Endodermal cell (in vitro differentiated cells): ENCODE results near the gene COL4A4. TPM values are rescaled to one million over a fixed set of nuclear protein-coding genes. Genes with fewer than 3 reads are reported as not detected.
"Not testable (repeated sequence)": the region's sequence is repeated elsewhere in the genome, so short reads cannot be mapped to it uniquely, and the experiment has no call there.

Experiments used
- DNase-seq: peaks from one replicate; pipeline ENCODE4 v3.0.0-alpha.2; 2017
- H3K27ac ChIP-seq: 2 replicates; pipeline ENCODE4 v1.5.1; 2013; ENCODE audit warnings: mild to moderate bottlenecking, low read depth, low read length, moderate library complexity
- H3K27me3 ChIP-seq: 2 replicates; pipeline ENCODE4 v1.6.1; 2013; ENCODE audit warnings: mild to moderate bottlenecking, low read length, moderate library complexity; ENCODE audit not compliant: insufficient read depth, control insufficient read depth, poor library complexity, severe bottlenecking
- H3K36me3 ChIP-seq: 2 replicates; pipeline ENCODE4 v1.7.0; 2013; ENCODE audit warnings: mild to moderate bottlenecking, low read length, moderate library complexity; ENCODE audit not compliant: control insufficient read depth, insufficient read depth
- H3K4me1 ChIP-seq: one replicate; pipeline ENCODE4 v1.7.0; 2013; ENCODE audit warnings: low read length; ENCODE audit not compliant: control insufficient read depth, insufficient read depth
- H3K4me3 ChIP-seq: 2 replicates; pipeline ENCODE4 v1.5.1; 2013; ENCODE audit warnings: mild to moderate bottlenecking, low read length, moderate library complexity
- H3K9ac ChIP-seq: 2 replicates; pipeline ENCODE4 v1.6.1; 2013; ENCODE audit warnings: mild to moderate bottlenecking, low read length, moderate library complexity; ENCODE audit not compliant: poor library complexity, severe bottlenecking; ENCODE audit errors: extremely low read depth
- H3K9me3 ChIP-seq: 2 replicates; pipeline ENCODE4 v1.6.1; 2013; ENCODE audit warnings: mild to moderate bottlenecking, low read length, moderate library complexity; ENCODE audit not compliant: control insufficient read depth
- H3K27ac Mint-ChIP-seq: 2 replicates; pipeline ENCODE4 v1.8.0; 2020; ENCODE audit warnings: mixed read lengths
- H3K27me3 Mint-ChIP-seq: 2 replicates; pipeline ENCODE4 v1.8.0; 2021; ENCODE audit warnings: mild to moderate bottlenecking, mixed read lengths; ENCODE audit not compliant: insufficient read depth
- H3K36me3 Mint-ChIP-seq: 2 replicates; pipeline ENCODE4 v1.8.0; 2020; ENCODE audit warnings: low read depth, mixed read lengths
- H3K4me1 Mint-ChIP-seq: 2 replicates; pipeline ENCODE4 v1.8.0; 2020; ENCODE audit warnings: mixed read lengths
- H3K4me3 Mint-ChIP-seq: 2 replicates; pipeline ENCODE4 v1.8.0; 2020; ENCODE audit warnings: mild to moderate bottlenecking, moderate library complexity, mixed read lengths
- H3K9me3 Mint-ChIP-seq: 2 replicates; pipeline ENCODE4 v1.8.0; 2020; ENCODE audit warnings: mild to moderate bottlenecking, mixed read lengths
- CTCF ChIP-seq: fragments of 200-600 bp; sonication (generic); conservative IDR thresholded peaks from 2 replicates; pipeline ENCODE4 v1.5.0; 2021; ENCODE audit warnings: antibody characterized with exemption, mild to moderate bottlenecking
- WGBS, 2 experiments: methylation state at CpG; one replicate each; pipeline versions ENCODE4 v1.1.5 to v1.1.7; 2013; ENCODE audit warnings: missing lambda C conversion rate in 2 of 2, mixed read lengths in 1 of 2; ENCODE audit not compliant: insufficient coverage in 1 of 2, insufficient read length in 1 of 2; 5-methylcytosine and 5-hydroxymethylcytosine counted together
- total RNA-seq, 2 donors: library from RNA; stranded (reverse); fragmentation: NEBNext Ultra II Directional in 1 of 2; extraction: Animal tissue kit (Norgen Biotek cat#: 25700) in 1 of 2; gene quantifications; 2 replicates in 1 of 2; 3 replicates in 1 of 2; pipeline ENCODE4 v1.2.1, GENCODE V29; 2021

COL4A4 gene
- total RNA-seq, 2 donors from 2014 or later, result 2.2 to 2.9 TPM

DNA sequence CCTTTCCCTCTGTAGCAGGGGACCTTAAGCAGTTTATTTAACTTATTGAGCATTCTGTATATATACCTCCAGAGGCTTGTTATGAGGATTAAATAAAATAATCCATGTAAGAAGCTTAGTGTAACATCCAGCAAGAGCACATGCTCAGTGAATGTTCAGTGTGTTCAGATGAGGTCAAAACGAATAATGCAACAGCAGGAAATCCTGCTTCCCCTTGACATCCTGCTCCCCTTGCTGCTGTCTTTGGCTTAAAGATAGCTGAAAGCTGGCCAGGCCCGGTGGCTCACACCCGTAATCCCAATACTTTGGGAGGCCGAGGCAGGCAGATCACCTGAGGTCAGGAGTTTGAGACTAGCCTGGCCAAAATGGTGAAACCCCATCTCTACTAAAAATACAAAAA lies 68.7 kb downstream of the COL4A4 start:
- no peaks in the 10 kb centered on the region for H3K9me3 ChIP-seq
- no peak for TF ChIP-seq CTCF
- no peak overlapping the region for H3K9ac ChIP-seq
- peaks cover 9% of the 10 kb centered on the region for H3K4me1 ChIP-seq
- H3K27me3 Mint-ChIP-seq, result no peaks in the 10 kb centered on the region
- no peak for DNase-seq
- 91 to 92% methylated on average over 3 to 4 of the region's 4 CpGs for WGBS, 2 experiments
- no peaks in the 10 kb centered on the region for H3K9me3 Mint-ChIP-seq
- no peaks in the 10 kb centered on the region for H3K36me3 Mint-ChIP-seq
- H3K27ac Mint-ChIP-seq, result no peak overlapping the region
- H3K4me3 Mint-ChIP-seq, result no peak overlapping the region
- H3K4me1 Mint-ChIP-seq, result peaks cover 27% of the 10 kb centered on the region
- no peak overlapping the region for H3K27ac ChIP-seq
- no peaks in the 10 kb centered on the region for H3K27me3 ChIP-seq
- no peak overlapping the region for H3K4me3 ChIP-seq
- no peaks in the 10 kb centered on the region for H3K36me3 ChIP-seq

- Mint-ChIP-seq H3K36me3 (peaks cover 17% of the 10 kb centered on the region), H3K4me3 (no peak overlapping the region), H3K9me3 (peaks cover 2% of the 10 kb centered on the region), H3K27ac (no peak overlapping the region), H3K27me3 (peaks cover 5% of the 10 kb centered on the region), H3K4me1 (peaks cover 9% of the 10 kb centered on the region)
- no peaks in the 10 kb centered on the region for H3K9me3 ChIP-seq
- no peak overlapping the region for H3K4me3 ChIP-seq
- no peak for TF ChIP-seq CTCF
- WGBS, 2 experiments, result no CpG with 5 or more reads among the region's 1 CpG
- no peak for DNase-seq
- H3K36me3 ChIP-seq, result no peaks in the 10 kb centered on the region
- no peaks in the 10 kb centered on the region for H3K4me1 ChIP-seq
- H3K9ac ChIP-seq, result no peak overlapping the region
- no peaks in the 10 kb centered on the region for H3K27me3 ChIP-seq
- H3K27ac ChIP-seq, result no peak overlapping the region
Measured at GRCh38 chr2:227082286-227082685, 81.7 kb downstream of the COL4A4 start.

DNA sequence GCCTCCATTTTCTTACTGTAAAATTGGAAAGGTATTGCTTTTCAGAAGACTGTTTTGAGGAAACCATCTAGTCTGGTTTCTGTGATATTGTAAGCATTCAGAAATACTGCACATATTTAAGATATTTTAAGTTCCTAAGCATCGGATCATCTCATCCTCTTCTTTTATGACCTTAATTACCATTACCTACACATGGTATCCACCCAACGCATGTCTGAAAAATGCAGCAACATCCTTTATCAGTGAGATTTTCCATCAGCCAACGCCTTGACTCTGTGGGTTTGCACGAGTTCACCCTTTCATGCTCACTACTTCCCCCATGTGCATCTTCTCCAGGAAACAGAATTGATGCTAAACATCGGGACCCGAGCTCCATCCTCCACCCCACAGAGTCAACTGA lies 84.3 kb downstream of the COL4A4 start:
- WGBS, 2 experiments, result 88 to 91% methylated on average over 4 to 6 of the region's 6 CpGs
- Histone ChIP-seq H3K9ac (no peak overlapping the region), H3K27ac (no peak overlapping the region), H3K27me3 (no peaks in the 10 kb centered on the region), H3K9me3 (no peaks in the 10 kb centered on the region), H3K4me3 (no peak overlapping the region), H3K4me1 (no peaks in the 10 kb centered on the region), H3K36me3 (no peaks in the 10 kb centered on the region)
- TF ChIP-seq CTCF, result no peak
- peaks cover 2% of the 10 kb centered on the region for H3K27me3 Mint-ChIP-seq
- DNase-seq, result no peak
- peaks cover 17% of the 10 kb centered on the region for H3K9me3 Mint-ChIP-seq
- H3K36me3 Mint-ChIP-seq, result peaks cover 16% of the 10 kb centered on the region
- no peaks in the 10 kb centered on the region for H3K4me1 Mint-ChIP-seq
- H3K4me3 Mint-ChIP-seq, result no peak overlapping the region
- H3K27ac Mint-ChIP-seq, result no peak overlapping the region

- not testable (repeated sequence) for H3K4me3 ChIP-seq, H3K36me3 Mint-ChIP-seq, H3K36me3 ChIP-seq, H3K9ac ChIP-seq, H3K9me3 ChIP-seq, H3K4me1 Mint-ChIP-seq, H3K27me3 ChIP-seq, H3K27ac ChIP-seq, H3K4me1 ChIP-seq, H3K27me3 Mint-ChIP-seq
- peak; percentile 68 for DNase-seq
- 56% methylated on average over 14 of the region's 14 CpGs; no CpG with 5 or more reads in 1 of the 2 experiments for WGBS, 2 experiments
- Mint-ChIP-seq H3K4me3 (peak overlapping the region; percentile 74), H3K27ac (peak overlapping the region; percentile 97), H3K9me3 (peaks cover 21% of the 10 kb centered on the region)
Measured at GRCh38 chr2:227065065-227065464, 98.9 kb downstream of the COL4A4 start.
